Astrocyte of the spinal cord (primary cell): ENCODE results near the gene CCDC80.
A peak's percentile ranks its signal among the peaks of the same experiment; 100 is the strongest.

Experiments used
- DNase-seq: peaks from one replicate; pipeline ENCODE4 v3.0.0; 2011; ENCODE audit warnings: low read depth, low spot score
- H3K4me3 ChIP-seq: 2 replicates; pipeline ENCODE4 v1.5.1; 2011; ENCODE audit warnings: low read depth, mild to moderate bottlenecking, low read length, moderate library complexity
- CTCF ChIP-seq: IDR thresholded peaks from 2 replicates; pipeline ENCODE4 v1.5.1; 2012; ENCODE audit warnings: low read depth, mild to moderate bottlenecking, low read length, inconsistent platforms
- in situ Hi-C: cut with HindIII; loops from 2 replicates; pipeline ENCODE4 v1.10.0; 2017; ENCODE audit warnings: low sequenced_read_pairs

Gene CCDC80

GRCh38 chr3:112604536-112604935 is 36.4 kb downstream of the CCDC80 start:
- in situ Hi-C loops = no loop called here
- DNase-seq = peak; percentile 97
- TF ChIP-seq CTCF = no peak
- no peak overlapping the region for H3K4me3 ChIP-seq

GRCh38 chr3:112602217-112602838 is 38.6 kb downstream of the CCDC80 start:
- DNase-seq = no peak
- no peak for TF ChIP-seq CTCF
- H3K4me3 ChIP-seq = no peak overlapping the region
- in situ Hi-C loops = no loop called here

- H3K4me3 ChIP-seq = no peak overlapping the region
- no peak for TF ChIP-seq CTCF
- DNase-seq = no peak
- in situ Hi-C loops = no loop called here
Measured at GRCh38 chr3:112598731-112599130, 42.2 kb downstream of the CCDC80 start.

DNA sequence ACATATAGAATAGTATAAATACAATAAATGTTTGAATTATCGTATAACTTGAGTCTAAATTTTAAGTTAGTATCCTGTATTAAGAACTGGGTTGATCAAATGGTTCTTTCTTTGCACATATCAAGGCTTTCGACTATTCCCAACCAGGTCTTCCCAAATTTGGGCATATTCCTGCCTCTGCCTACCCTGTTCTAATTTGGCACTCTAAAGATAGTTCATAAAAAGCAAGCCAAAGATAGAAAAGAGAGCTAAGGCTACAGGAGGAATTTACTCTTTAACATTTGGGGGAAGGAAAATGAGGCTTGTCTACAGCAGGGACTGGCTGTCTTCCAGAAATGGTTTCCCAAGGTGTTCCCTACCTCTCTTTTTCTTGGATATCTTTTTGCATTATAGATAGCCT is 43.0 kb downstream of the CCDC80 start:
- TF ChIP-seq CTCF = no peak

GRCh38 chr3:112594856-112595255 is 46.1 kb downstream of the CCDC80 start:
- DNase-seq = no peak
- TF ChIP-seq CTCF = no peak

More for the DNA sequence above, 43.0 kb downstream of the CCDC80 start:
- no peak overlapping the region for H3K4me3 ChIP-seq
- DNase-seq = no peak
- in situ Hi-C loops = no loop called here

GRCh38 chr3:112593258-112593657 is 47.7 kb downstream of the CCDC80 start:
- in situ Hi-C loops = no loop called here

More at GRCh38 chr3:112594856-112595255, 46.1 kb downstream of the CCDC80 start:
- no peak overlapping the region for H3K4me3 ChIP-seq
- in situ Hi-C loops = no loop called here

More at GRCh38 chr3:112593258-112593657, 47.7 kb downstream of the CCDC80 start:
- no peak for TF ChIP-seq CTCF
- no peak for DNase-seq
- no peak overlapping the region for H3K4me3 ChIP-seq
